ENCODE results near the gene HAPSTR1. TPM values are rescaled to one million over a fixed set of nuclear protein-coding genes. Genes with fewer than 3 reads are reported as not detected.

HAPSTR1 gene
- total and polyA plus RNA-seq, 2 donors (not counting 3 experiments of a cell fraction or from before 2014, with no cell fraction given) = 15.7 to 63.7 TPM

DNA sequence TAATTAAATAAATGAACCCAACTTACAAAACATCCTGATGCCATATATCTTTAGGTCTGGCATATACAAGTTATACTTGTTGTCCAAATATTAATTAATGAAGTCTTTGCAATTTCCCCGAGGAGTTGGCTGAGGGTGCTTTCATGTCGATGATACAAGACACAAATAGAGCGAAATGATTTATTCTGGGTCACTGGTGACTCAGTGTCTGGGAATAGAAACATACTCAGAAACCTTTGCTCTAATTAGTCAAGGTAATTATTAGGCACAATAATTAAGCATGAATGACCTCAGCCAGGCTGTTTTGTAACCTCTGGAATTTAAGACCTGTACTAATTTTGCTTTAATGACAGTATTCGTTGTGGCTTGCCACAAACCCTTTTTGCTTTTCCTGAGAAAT lies 37.0 kb upstream of the HAPSTR1 start:
- no TSS peak for BruUV-seq (replicated peaks)
- ChIA-PET CTCF (no interaction called here), POLR2A (no interaction called here)
- no peak for TF ChIP-seq MYC (IDR thresholded peaks at IDR 0.05; ENCODE audit: low read depth, low read length)
- no peak for TF ChIP-seq JUN (IDR thresholded peaks at IDR 0.05; ENCODE audit: borderline replicate concordance, insufficient read depth, insufficient read length, low read depth)
- Histone ChIP-seq H3K9ac (replicated peaks; ENCODE audit: extremely low read depth, insufficient read depth, low read length) (no peak overlapping the region), H3K4me2 (ENCODE audit: insufficient read depth, low read length) (no peak overlapping the region), H3K9me1 (replicated peaks; ENCODE audit: control insufficient read depth, extremely low read depth, insufficient read depth, low read length) (no peaks in the 10 kb centered on the region), H3K9me3 (replicated peaks; ENCODE audit: control insufficient read depth, insufficient read depth, low read length) (no peaks in the 10 kb centered on the region), H3K36me3 (ENCODE audit: control insufficient read depth in 2 of 2, extremely low read depth in 1 of 2, insufficient read depth in 2 of 2, low read length in 2 of 2) (no peaks in the 10 kb centered on the region), H3K27me3 (ENCODE audit: control insufficient read depth in 2 of 2, insufficient read depth in 2 of 2, low read length in 2 of 2) (no peaks in the 10 kb centered on the region), H3K79me2 (ENCODE audit: control insufficient read depth, insufficient read depth, low read length) (no peaks in the 10 kb centered on the region), H4K20me1 (replicated peaks; ENCODE audit: control insufficient read depth, extremely low read depth, insufficient read depth, low read length) (no peaks in the 10 kb centered on the region), H3K4me3 (replicated peaks in 1 of 3; ENCODE audit: insufficient read depth in 1 of 3, low read depth in 1 of 3, low read length in 3 of 3) (no peak overlapping the region), H2AFZ (ENCODE audit: low read depth, low read length) (no peak overlapping the region), H3K27ac (ENCODE audit: insufficient read depth, low read depth, low read length) (no peak overlapping the region), H3K4me1 (ENCODE audit: control insufficient read depth, extremely low read depth, insufficient read depth, low read length) (no peaks in the 10 kb centered on the region)
- DNase-seq (ENCODE audit: low read depth, low spot score) (no peak), FAIRE-seq (no peak)
- dilution Hi-C loops (cut with MboI; ENCODE audit: extremely low pct_ligation_motif_present, low sequenced_read_pairs) = no loop called here
- intact Hi-C loops (cut with micrococcal nuclease) = no loop called here

GRCh38 chr16:9055115-9055514 lies 36.3 kb upstream of the HAPSTR1 start:
- H2AFZ ChIP-seq (ENCODE audit: low read depth, low read length) = no peak overlapping the region
- H3K4me3 ChIP-seq (replicated peaks in 1 of 3; ENCODE audit: insufficient read depth in 1 of 3, low read depth in 1 of 3, low read length in 3 of 3) = no peak overlapping the region
- no peak for FAIRE-seq
- H3K36me3 ChIP-seq (ENCODE audit: control insufficient read depth in 2 of 2, extremely low read depth in 1 of 2, insufficient read depth in 2 of 2, low read length in 2 of 2) = no peaks in the 10 kb centered on the region
- no peaks in the 10 kb centered on the region for H4K20me1 ChIP-seq (replicated peaks; ENCODE audit: control insufficient read depth, extremely low read depth, insufficient read depth, low read length)
- BruUV-seq (replicated peaks) = no TSS peak
- intact Hi-C loops (cut with micrococcal nuclease) (no loop called here), dilution Hi-C loops (cut with MboI; ENCODE audit: extremely low pct_ligation_motif_present, low sequenced_read_pairs) (no loop called here)
- no peaks in the 10 kb centered on the region for H3K4me1 ChIP-seq (ENCODE audit: control insufficient read depth, extremely low read depth, insufficient read depth, low read length)
- TF ChIP-seq EZH2 (IDR thresholded peaks at IDR 0.05; ENCODE audit: borderline replicate concordance, low read depth, low read length, severe bottlenecking) (no peak), MAX (IDR thresholded peaks at IDR 0.05; ENCODE audit: insufficient read depth, insufficient read length) (no peak), JUN (IDR thresholded peaks at IDR 0.05; ENCODE audit: borderline replicate concordance, insufficient read depth, insufficient read length, low read depth) (no peak), POLR2A (IDR thresholded peaks at IDR 0.05; ENCODE audit: low read depth, low read length) (no peak), GATA2 (IDR thresholded peaks at IDR 0.05; ENCODE audit: insufficient read depth, insufficient read length, low read depth, low read length) (no peak), MYC (IDR thresholded peaks at IDR 0.05; ENCODE audit: low read depth, low read length) (no peak), FOS (IDR thresholded peaks at IDR 0.05; ENCODE audit: borderline replicate concordance, insufficient read depth, low read length) (no peak), POLR2AphosphoS5 (IDR thresholded peaks at IDR 0.05; ENCODE audit: insufficient read depth, low read depth, low read length) (no peak)
- TF ChIP-seq, protein P1, sequence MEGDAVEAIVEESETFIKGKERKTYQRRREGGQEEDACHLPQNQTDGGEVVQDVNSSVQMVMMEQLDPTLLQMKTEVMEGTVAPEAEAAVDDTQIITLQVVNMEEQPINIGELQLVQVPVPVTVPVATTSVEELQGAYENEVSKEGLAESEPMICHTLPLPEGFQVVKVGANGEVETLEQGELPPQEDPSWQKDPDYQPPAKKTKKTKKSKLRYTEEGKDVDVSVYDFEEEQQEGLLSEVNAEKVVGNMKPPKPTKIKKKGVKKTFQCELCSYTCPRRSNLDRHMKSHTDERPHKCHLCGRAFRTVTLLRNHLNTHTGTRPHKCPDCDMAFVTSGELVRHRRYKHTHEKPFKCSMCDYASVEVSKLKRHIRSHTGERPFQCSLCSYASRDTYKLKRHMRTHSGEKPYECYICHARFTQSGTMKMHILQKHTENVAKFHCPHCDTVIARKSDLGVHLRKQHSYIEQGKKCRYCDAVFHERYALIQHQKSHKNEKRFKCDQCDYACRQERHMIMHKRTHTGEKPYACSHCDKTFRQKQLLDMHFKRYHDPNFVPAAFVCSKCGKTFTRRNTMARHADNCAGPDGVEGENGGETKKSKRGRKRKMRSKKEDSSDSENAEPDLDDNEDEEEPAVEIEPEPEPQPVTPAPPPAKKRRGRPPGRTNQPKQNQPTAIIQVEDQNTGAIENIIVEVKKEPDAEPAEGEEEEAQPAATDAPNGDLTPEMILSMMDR (IDR thresholded peaks at IDR 0.05; ENCODE audit: extremely low read depth in 1 of 2, insufficient read depth in 1 of 2, low read depth in 1 of 2, low read length in 2 of 2) = no peak
- H3K27ac ChIP-seq (ENCODE audit: insufficient read depth, low read depth, low read length) = no peak overlapping the region
- no peaks in the 10 kb centered on the region for H3K79me2 ChIP-seq (ENCODE audit: control insufficient read depth, insufficient read depth, low read length)
- H3K27me3 ChIP-seq (ENCODE audit: control insufficient read depth in 2 of 2, insufficient read depth in 2 of 2, low read length in 2 of 2) = no peaks in the 10 kb centered on the region
- H3K9me1 ChIP-seq (replicated peaks; ENCODE audit: control insufficient read depth, extremely low read depth, insufficient read depth, low read length) = no peaks in the 10 kb centered on the region
- CTCF ChIA-PET = no interaction called here
- no peak overlapping the region for H3K4me2 ChIP-seq (ENCODE audit: insufficient read depth, low read length)
- DNase-seq (ENCODE audit: low read depth, low spot score) = no peak
- POLR2A ChIA-PET = no interaction called here
- no peaks in the 10 kb centered on the region for H3K9me3 ChIP-seq (replicated peaks; ENCODE audit: control insufficient read depth, insufficient read depth, low read length)
- H3K9ac ChIP-seq (replicated peaks; ENCODE audit: extremely low read depth, insufficient read depth, low read length) = no peak overlapping the region
